Fibroblast of lung (primary cell): ENCODE measurements around the gene RPS6KA4.

Experiments used
- CTCF ChIP-seq, 2 donors: IDR thresholded peaks in 1 of 2; conservative IDR thresholded peaks in 1 of 2; 1 replicate in 1 of 2; 2 replicates in 1 of 2; pipeline ENCODE4 v1.5.1; 2011 to 2012; ENCODE audit warnings: low read length in 2 of 2, control low read depth in 1 of 2, inconsistent platforms in 1 of 2, low read depth in 1 of 2, mild to moderate bottlenecking in 1 of 2
- EZH2 ChIP-seq: IDR thresholded peaks from 2 replicates; pipeline ENCODE4 v1.5.1; 2012; ENCODE audit warnings: low read length, control low read depth, mild to moderate bottlenecking; ENCODE audit errors: missing control alignments

DNA sequence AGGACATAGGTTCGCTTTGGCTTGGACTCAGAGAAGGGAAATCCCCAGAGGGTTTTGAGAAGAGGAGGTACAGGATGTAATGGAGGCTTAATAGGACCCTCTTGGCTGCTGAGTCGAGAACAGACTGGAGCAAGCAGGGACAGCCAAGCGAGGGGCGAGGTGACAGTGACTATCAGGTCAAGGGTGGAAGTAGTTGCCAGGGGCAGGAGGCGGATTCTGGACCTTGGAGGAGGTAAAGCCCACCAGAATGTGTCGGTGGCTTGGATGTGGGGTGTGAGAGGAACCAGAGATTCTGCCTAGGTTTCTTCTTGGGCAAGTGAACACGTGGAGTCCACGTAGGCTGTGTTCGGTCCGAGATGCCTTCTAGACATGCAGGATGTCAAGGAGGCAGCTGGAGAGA, 46.0 kb upstream of the RPS6KA4 start:
- no peak for TF ChIP-seq CTCF (conservative IDR thresholded peaks at IDR 0.05 in 1 of 2, IDR thresholded peaks at IDR 0.05 in 1 of 2; ENCODE audit: low read depth in 1 of 2, low read length in 2 of 2)
- no peak for TF ChIP-seq EZH2
